Effector memory CD8-positive, alpha-beta T cell (primary cell): ENCODE measurements around the gene SLC1A7.
"Not testable (repeated sequence)": the region's sequence is repeated elsewhere in the genome, so short reads cannot be mapped to it uniquely, and the experiment has no call there.

Experiments
- ATAC-seq: fragments of 150-1000 bp; cut with Tn5 transposase; replicated peaks from 2 replicates; pipeline ENCODE4 v1.10.0; 2021; ENCODE audit warnings: mild to moderate bottlenecking, moderate library complexity
- DNase-seq, 3 experiments: peaks; one replicate each; pipeline ENCODE4 v3.0.0; 2021
- H3K27ac Mint-ChIP-seq, 2 donors: one replicate each; pipeline ENCODE4 v1.8.0; 2022; ENCODE audit warnings: mild to moderate bottlenecking in 2 of 2, mixed read lengths in 2 of 2, moderate library complexity in 2 of 2
- H3K27me3 Mint-ChIP-seq, 2 donors: one replicate each; pipeline ENCODE4 v1.8.0; 2022; ENCODE audit warnings: mixed read lengths in 2 of 2
- H3K36me3 Mint-ChIP-seq: one replicate; pipeline ENCODE4 v1.8.0; 2022; ENCODE audit warnings: mild to moderate bottlenecking, moderate library complexity, mixed read lengths; ENCODE audit not compliant: insufficient read depth
- H3K4me1 Mint-ChIP-seq, 2 donors: one replicate each; pipeline ENCODE4 v1.8.0; 2022; ENCODE audit warnings: low read depth in 2 of 2, mixed read lengths in 2 of 2
- H3K4me3 Mint-ChIP-seq, 2 donors: one replicate each; pipeline ENCODE4 v1.8.0; 2022; ENCODE audit warnings: mild to moderate bottlenecking in 2 of 2, mixed read lengths in 2 of 2, moderate library complexity in 2 of 2
- H3K9me3 Mint-ChIP-seq, 2 donors: one replicate each; pipeline ENCODE4 v1.8.0; 2022; ENCODE audit warnings: mixed read lengths in 2 of 2
- total RNA-seq, 9 experiments: gene quantifications; one replicate each; lab custom pipeline; 2026; lab: John Stamatoyannopoulos, UW

SLC1A7 gene
- total RNA-seq: 0 to 5.4 (median 0.18) reads per million in 9 experiments

GRCh38 chr1:53142226-53142853 lies at the start of gene SLC1A7:
SLC1A7 (minus strand) TSS chr1:53142638; CDS start chr1:53142449, 189 bp downstream.
- no peak for DNase-seq
- Mint-ChIP-seq H3K4me3 (no peak within 1 kb of the TSS), H3K27ac (no peak within 1 kb of the TSS), H3K36me3 (no peaks in the 10 kb centered on the region), H3K9me3 (peaks cover 3 to 9% of the 10 kb centered on the region in 2 donors), H3K4me1 (peaks cover 0 to 2% of the 10 kb centered on the region in 2 donors), H3K27me3 (no peaks in the 10 kb centered on the region)
- no peak for ATAC-seq

GRCh38 chr1:53190210-53190611 lies 47.8 kb upstream of the SLC1A7 start:
- no peaks in the 10 kb centered on the region for H3K36me3 Mint-ChIP-seq
- no peaks in the 10 kb centered on the region for H3K4me1 Mint-ChIP-seq
- no peaks in the 10 kb centered on the region for H3K9me3 Mint-ChIP-seq
- no peak overlapping the region for H3K4me3 Mint-ChIP-seq
- DNase-seq: no peak
- ATAC-seq: no peak
- H3K27me3 Mint-ChIP-seq: peaks cover 0 to 4% of the 10 kb centered on the region in 2 donors
- no peak overlapping the region for H3K27ac Mint-ChIP-seq

GRCh38 chr1:53189061-53189460 lies 46.6 kb upstream of the SLC1A7 start:
- no peak overlapping the region for H3K4me3 Mint-ChIP-seq
- no peaks in the 10 kb centered on the region for H3K36me3 Mint-ChIP-seq
- no peak for ATAC-seq

GRCh38 chr1:53188099-53188498 lies 45.7 kb upstream of the SLC1A7 start:
- ATAC-seq (no peak), DNase-seq (no peak)
- Mint-ChIP-seq H3K27ac (no peak overlapping the region), H3K36me3 (no peaks in the 10 kb centered on the region), H3K4me1 (no peaks in the 10 kb centered on the region), H3K27me3 (peaks cover 0 to 4% of the 10 kb centered on the region in 2 donors), H3K9me3 (no peaks in the 10 kb centered on the region), H3K4me3 (no peak overlapping the region)

More at GRCh38 chr1:53189061-53189460, 46.6 kb upstream of the SLC1A7 start:
- no peaks in the 10 kb centered on the region for H3K9me3 Mint-ChIP-seq
- H3K27me3 Mint-ChIP-seq: peaks cover 0 to 4% of the 10 kb centered on the region in 2 donors
- H3K4me1 Mint-ChIP-seq: no peaks in the 10 kb centered on the region
- H3K27ac Mint-ChIP-seq: no peak overlapping the region
- DNase-seq: no peak

GRCh38 chr1:53187401-53187800 lies 45.0 kb upstream of the SLC1A7 start:
- ATAC-seq (no peak), DNase-seq (no peak)
- no peaks in the 10 kb centered on the region for H3K36me3 Mint-ChIP-seq
- H3K27me3 Mint-ChIP-seq: peaks cover 0 to 4% of the 10 kb centered on the region in 2 donors
- H3K9me3 Mint-ChIP-seq: no peaks in the 10 kb centered on the region
- H3K4me1 Mint-ChIP-seq: no peaks in the 10 kb centered on the region
- no peak overlapping the region for H3K27ac Mint-ChIP-seq
- H3K4me3 Mint-ChIP-seq: no peak overlapping the region

- Mint-ChIP-seq H3K9me3 (no peaks in the 10 kb centered on the region), H3K27ac (no peak overlapping the region), H3K36me3 (no peaks in the 10 kb centered on the region), H3K4me1 (no peaks in the 10 kb centered on the region), H3K4me3 (no peak overlapping the region), H3K27me3 (peaks cover 0 to 4% of the 10 kb centered on the region in 2 donors)
- ATAC-seq: no peak
- no peak for DNase-seq
These were observed 44.1 kb upstream of the SLC1A7 start for GRCh38 chr1:53186533-53186932.

- not testable (repeated sequence) for H3K4me3 Mint-ChIP-seq, H3K4me1 Mint-ChIP-seq, H3K36me3 Mint-ChIP-seq, H3K9me3 Mint-ChIP-seq, H3K27ac Mint-ChIP-seq, DNase-seq, ATAC-seq, H3K27me3 Mint-ChIP-seq
These were observed 43.5 kb upstream of the SLC1A7 start for GRCh38 chr1:53185955-53186297.

- Mint-ChIP-seq H3K4me3 (no peak overlapping the region), H3K27me3 (peaks cover 0 to 4% of the 10 kb centered on the region in 2 donors), H3K27ac (no peak overlapping the region), H3K4me1 (no peaks in the 10 kb centered on the region), H3K36me3 (no peaks in the 10 kb centered on the region), H3K9me3 (no peaks in the 10 kb centered on the region)
- DNase-seq: no peak
- ATAC-seq: peak; percentile 17
These were observed 40.9 kb upstream of the SLC1A7 start for GRCh38 chr1:53183095-53183990.

GRCh38 chr1:53182716-53183094 lies 40.3 kb upstream of the SLC1A7 start:
- H3K36me3 Mint-ChIP-seq: no peaks in the 10 kb centered on the region
- H3K27me3 Mint-ChIP-seq: peaks cover 3 to 4% of the 10 kb centered on the region in 2 donors
- DNase-seq (no peak), ATAC-seq (no peak)
- H3K27ac Mint-ChIP-seq: no peak overlapping the region
- no peaks in the 10 kb centered on the region for H3K4me1 Mint-ChIP-seq
- no peak overlapping the region for H3K4me3 Mint-ChIP-seq
- no peaks in the 10 kb centered on the region for H3K9me3 Mint-ChIP-seq

GRCh38 chr1:53182111-53182593 lies 39.7 kb upstream of the SLC1A7 start:
- ATAC-seq (peak; percentile 97), DNase-seq (peak; percentile 80 to 84 (median 83))
- Mint-ChIP-seq H3K4me3 (no peak overlapping the region), H3K27ac (no peak overlapping the region), H3K27me3 (peaks cover 2 to 8% of the 10 kb centered on the region in 2 donors), H3K4me1 (no peaks in the 10 kb centered on the region), H3K9me3 (no peaks in the 10 kb centered on the region), H3K36me3 (no peaks in the 10 kb centered on the region)

- H3K9me3 Mint-ChIP-seq: no peaks in the 10 kb centered on the region
- no peak overlapping the region for H3K27ac Mint-ChIP-seq
- ATAC-seq: no peak
- no peaks in the 10 kb centered on the region for H3K36me3 Mint-ChIP-seq
- no peaks in the 10 kb centered on the region for H3K4me1 Mint-ChIP-seq
- H3K4me3 Mint-ChIP-seq: no peak overlapping the region
- no peak for DNase-seq
- peaks cover 6 to 20% of the 10 kb centered on the region in 2 donors for H3K27me3 Mint-ChIP-seq
These were observed 38.5 kb upstream of the SLC1A7 start for GRCh38 chr1:53180951-53181350.

- Mint-ChIP-seq H3K9me3 (no peaks in the 10 kb centered on the region), H3K4me3 (no peak overlapping the region), H3K4me1 (no peaks in the 10 kb centered on the region), H3K36me3 (no peaks in the 10 kb centered on the region), H3K27ac (no peak overlapping the region), H3K27me3 (peaks cover 10 to 28% of the 10 kb centered on the region in 2 donors)
- ATAC-seq (no peak), DNase-seq (no peak)
These were observed 37.8 kb upstream of the SLC1A7 start for GRCh38 chr1:53180226-53180625.

GRCh38 chr1:53176452-53177208 lies 34.2 kb upstream of the SLC1A7 start:
- H3K4me3 Mint-ChIP-seq: no peak overlapping the region
- H3K36me3 Mint-ChIP-seq: peaks cover 4% of the 10 kb centered on the region
- no peak for DNase-seq
- peaks cover 8 to 9% of the 10 kb centered on the region in 2 donors for H3K4me1 Mint-ChIP-seq
- ATAC-seq: no peak
- no peak overlapping the region for H3K27ac Mint-ChIP-seq
- H3K27me3 Mint-ChIP-seq: peaks cover 18 to 50% of the 10 kb centered on the region in 2 donors
- H3K9me3 Mint-ChIP-seq: no peaks in the 10 kb centered on the region
